Measurements from ENCODE around the gene FBXL7.

FBXL7 gene

GRCh38 chr5:15579193-15579990, 79.4 kb downstream of the FBXL7 start:
- DNase-seq (ENCODE audit: low read depth in 2 of 2), result no peak

GRCh38 chr5:15584528-15584927, 84.5 kb downstream of the FBXL7 start:
- no peak for DNase-seq (ENCODE audit: low read depth in 2 of 2)

- DNase-seq (ENCODE audit: low read depth in 2 of 2), result no peak
These were observed 85.1 kb downstream of the FBXL7 start for GRCh38 chr5:15585128-15585527.

GRCh38 chr5:15585841-15586591, 86.0 kb downstream of the FBXL7 start:
- DNase-seq (ENCODE audit: low read depth in 2 of 2), result no peak

- no peak for DNase-seq (ENCODE audit: low read depth in 2 of 2)
These were observed 87.9 kb downstream of the FBXL7 start for GRCh38 chr5:15587916-15588315.

GRCh38 chr5:15592728-15593127, 92.7 kb downstream of the FBXL7 start:
- DNase-seq (ENCODE audit: low read depth in 2 of 2), result no peak

GRCh38 chr5:15594977-15595568, 95.1 kb downstream of the FBXL7 start:
- no peak for DNase-seq (ENCODE audit: low read depth in 2 of 2)

GRCh38 chr5:15595929-15596328, 95.9 kb downstream of the FBXL7 start:
- no peak for DNase-seq (ENCODE audit: low read depth in 2 of 2)

GRCh38 chr5:15596936-15597335, 97.0 kb downstream of the FBXL7 start:
- no peak for DNase-seq (ENCODE audit: low read depth in 2 of 2)

- DNase-seq (ENCODE audit: low read depth in 2 of 2), result no peak
These were observed 97.8 kb downstream of the FBXL7 start for GRCh38 chr5:15597804-15598203.

GRCh38 chr5:15598294-15598902, 98.4 kb downstream of the FBXL7 start:
- DNase-seq (ENCODE audit: low read depth in 2 of 2), result no peak

- no peak for DNase-seq (ENCODE audit: low read depth in 2 of 2)
These were observed 100.1 kb downstream of the FBXL7 start for GRCh38 chr5:15600035-15600434.

- DNase-seq (ENCODE audit: low read depth in 2 of 2), result no peak
These were observed 101.3 kb downstream of the FBXL7 start for GRCh38 chr5:15601274-15601673.

- no peak for DNase-seq (ENCODE audit: low read depth in 2 of 2)
These were observed 101.9 kb downstream of the FBXL7 start for GRCh38 chr5:15601853-15602252.

GRCh38 chr5:15604986-15605385, 105.0 kb downstream of the FBXL7 start:
- no peak for DNase-seq (ENCODE audit: low read depth in 2 of 2)

GRCh38 chr5:15606197-15606596, 106.2 kb downstream of the FBXL7 start:
- no peak for DNase-seq (ENCODE audit: low read depth in 2 of 2)

- DNase-seq (ENCODE audit: low read depth in 2 of 2), result no peak
These were observed 107.1 kb downstream of the FBXL7 start for GRCh38 chr5:15607076-15607475.

- DNase-seq (ENCODE audit: low read depth in 2 of 2), result no peak
These were observed 109.2 kb downstream of the FBXL7 start for GRCh38 chr5:15609076-15609725.

GRCh38 chr5:15610216-15610615, 110.2 kb downstream of the FBXL7 start:
- no peak for DNase-seq (ENCODE audit: low read depth in 2 of 2)

- no peak for DNase-seq (ENCODE audit: low read depth in 2 of 2)
These were observed 111.0 kb downstream of the FBXL7 start for GRCh38 chr5:15611008-15611407.

- DNase-seq (ENCODE audit: low read depth in 2 of 2), result no peak
These were observed 113.1 kb downstream of the FBXL7 start for GRCh38 chr5:15612915-15613635.

Measured in stimulated activated CD8-positive, alpha-beta memory T cell treated with anti-CD3 and anti-CD28 coated beads, Interleukin-15, amount 100 ng/mL, for 48 hours (primary cell).